ENCODE measurements around the gene ADARB2. TPM values are rescaled to one million over a fixed set of nuclear protein-coding genes. Genes with fewer than 3 reads are reported as not detected.

ADARB2 gene
- polyA plus RNA-seq, 10 donors: 0.04 to 0.45 (median 0.28) TPM

DNA sequence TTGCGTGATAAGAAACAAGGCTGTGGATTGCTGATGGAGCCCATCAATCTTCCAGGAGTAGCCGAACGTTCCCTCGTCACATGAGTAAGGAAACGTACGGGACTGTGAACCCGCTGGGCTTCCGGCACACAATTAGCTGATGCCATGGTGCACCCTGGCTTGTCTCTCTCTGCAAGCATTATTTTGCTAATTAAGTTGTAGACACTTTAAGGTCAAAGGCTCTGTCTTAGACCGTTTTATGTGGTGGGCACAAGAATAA is 50.9 kb downstream of the ADARB2 start:
- no peak for DNase-seq

DNA sequence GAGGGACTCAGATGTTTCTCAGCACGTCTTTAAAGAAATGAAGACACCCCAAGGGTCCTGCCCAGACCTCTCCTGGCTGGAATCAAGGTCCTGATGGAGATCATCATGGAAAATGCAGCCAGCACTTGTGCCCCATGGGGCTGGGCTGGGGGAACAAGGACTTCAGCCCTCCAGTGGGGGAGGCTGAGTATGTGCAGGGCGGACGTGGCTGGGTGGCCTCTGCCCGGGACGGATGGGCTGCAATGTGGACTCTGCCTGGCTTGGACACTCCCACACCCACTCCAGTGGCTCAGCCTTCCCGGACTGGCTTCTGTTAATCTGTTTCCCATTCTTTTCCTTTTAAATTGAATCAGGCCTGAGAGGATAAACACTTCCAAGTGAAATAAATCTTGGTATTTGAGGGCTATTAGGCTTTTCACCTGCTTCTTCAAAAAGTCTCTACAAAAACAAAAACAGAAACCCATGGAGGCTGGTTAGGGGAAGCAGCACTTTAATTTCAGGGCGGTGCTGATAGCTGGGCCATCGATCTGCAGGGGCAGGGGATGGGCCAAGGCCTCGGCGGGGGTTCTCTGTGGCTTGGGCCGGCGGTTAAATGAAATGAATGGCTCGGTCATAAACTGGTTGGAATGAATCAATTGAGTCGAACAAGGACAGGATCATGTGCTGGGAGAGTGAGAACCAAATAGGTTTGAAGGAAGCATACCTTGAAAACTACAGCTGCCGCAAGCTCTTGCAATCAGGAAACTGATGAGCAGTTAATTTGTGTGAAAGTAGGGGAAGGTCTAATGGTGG is 51.4 kb downstream of the ADARB2 start:
- DNase-seq: peak in 1 of 3 donors; percentile 13

DNA sequence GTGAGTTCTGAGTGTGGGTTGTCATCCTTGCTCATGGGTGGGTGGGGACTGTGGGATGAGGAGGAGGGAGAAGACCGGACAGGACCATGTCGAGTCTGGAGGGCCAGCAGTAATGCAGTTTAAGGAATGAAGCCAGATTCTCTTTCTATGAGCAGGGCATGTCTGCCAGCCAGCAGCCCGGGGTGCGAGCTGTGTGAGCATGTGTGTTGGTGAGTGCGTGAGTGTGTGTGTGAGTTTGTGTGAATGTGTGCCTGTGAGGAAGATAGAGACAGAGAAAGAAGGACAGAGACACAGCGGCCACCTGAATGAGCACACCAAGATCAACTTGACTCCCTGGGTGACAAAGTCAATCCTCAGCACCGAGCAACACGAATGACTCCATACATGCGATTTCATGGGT is 52.3 kb downstream of the ADARB2 start:
- no peak for DNase-seq

DNA sequence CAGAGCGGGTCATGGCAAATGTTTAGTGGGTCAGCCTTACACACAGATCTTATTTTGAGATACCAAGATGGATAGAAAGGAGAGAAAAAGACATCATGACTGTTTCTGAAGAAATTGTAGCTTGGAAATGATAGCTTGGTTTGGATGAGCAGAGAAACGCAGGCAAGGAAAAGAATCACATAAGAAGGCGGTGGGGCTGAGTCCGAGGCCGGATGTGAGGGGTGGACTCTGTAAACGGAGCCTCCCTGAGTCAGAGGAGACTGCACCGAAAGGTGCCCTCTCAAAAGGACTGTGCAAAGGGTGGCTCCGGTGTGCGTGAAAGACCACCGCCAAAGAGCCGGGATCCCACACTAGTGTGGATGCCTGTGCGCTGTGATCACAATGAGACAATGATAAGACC is 53.7 kb downstream of the ADARB2 start:
- DNase-seq: no peak

DNA sequence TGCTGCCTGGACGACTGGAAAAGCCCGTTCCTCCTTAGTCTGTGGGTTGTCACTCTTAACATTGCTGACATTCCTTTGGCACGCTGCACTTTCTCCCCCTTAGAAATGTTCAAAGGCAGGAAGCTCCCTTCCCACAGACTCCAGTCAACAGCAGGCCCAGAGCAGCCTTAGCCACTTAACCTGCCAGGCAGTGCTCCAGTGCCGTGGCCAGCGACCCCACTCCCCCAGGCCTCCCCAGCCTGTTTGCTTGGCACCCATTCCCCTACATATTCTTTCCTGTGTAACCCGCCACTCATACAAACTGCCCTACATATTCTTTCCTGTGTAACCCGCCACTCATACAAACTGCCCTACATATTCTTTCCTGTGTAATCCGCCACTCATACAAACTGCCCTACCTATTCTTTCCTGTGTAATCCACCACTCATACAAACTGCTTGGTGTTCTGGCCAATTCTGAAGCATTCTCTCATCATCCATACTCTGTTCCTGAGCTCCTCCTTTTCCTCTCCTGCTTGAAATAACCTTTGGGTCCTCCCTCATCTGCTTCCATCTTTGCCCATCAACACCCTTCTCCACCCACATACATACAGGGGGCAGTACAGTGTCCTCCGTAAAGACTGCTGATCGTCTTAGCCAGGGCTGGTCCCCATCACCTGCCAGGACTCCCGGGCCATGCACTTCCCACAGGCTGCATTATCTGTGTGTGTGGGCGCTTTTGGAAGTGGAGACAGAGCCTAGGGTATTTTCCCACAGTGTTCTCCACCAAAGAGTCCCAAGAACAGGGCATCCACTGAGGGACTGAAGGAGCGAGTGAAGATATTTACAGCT is 57.3 kb downstream of the ADARB2 start:
- DNase-seq: no peak

DNA sequence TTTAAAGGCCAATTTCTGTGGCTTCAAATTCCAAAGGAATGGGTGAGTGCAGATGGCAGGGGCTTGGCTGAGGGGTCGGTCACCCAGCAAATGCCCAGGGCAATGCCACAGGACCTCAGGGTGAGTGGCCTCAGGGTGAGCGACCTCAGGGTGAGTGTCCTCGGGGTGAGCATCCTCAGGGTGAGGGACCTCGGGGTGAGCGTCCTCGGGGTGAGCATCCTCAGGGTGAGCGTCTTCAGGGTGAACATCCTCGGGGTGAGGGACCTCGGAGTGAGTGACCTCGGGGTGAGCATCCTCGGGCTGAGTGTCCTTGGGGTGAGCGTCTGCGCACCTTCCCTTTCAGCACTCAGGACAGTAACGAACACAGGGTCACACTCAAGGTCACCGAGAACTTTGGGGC is 59.2 kb downstream of the ADARB2 start:
- DNase-seq: no peak

DNA sequence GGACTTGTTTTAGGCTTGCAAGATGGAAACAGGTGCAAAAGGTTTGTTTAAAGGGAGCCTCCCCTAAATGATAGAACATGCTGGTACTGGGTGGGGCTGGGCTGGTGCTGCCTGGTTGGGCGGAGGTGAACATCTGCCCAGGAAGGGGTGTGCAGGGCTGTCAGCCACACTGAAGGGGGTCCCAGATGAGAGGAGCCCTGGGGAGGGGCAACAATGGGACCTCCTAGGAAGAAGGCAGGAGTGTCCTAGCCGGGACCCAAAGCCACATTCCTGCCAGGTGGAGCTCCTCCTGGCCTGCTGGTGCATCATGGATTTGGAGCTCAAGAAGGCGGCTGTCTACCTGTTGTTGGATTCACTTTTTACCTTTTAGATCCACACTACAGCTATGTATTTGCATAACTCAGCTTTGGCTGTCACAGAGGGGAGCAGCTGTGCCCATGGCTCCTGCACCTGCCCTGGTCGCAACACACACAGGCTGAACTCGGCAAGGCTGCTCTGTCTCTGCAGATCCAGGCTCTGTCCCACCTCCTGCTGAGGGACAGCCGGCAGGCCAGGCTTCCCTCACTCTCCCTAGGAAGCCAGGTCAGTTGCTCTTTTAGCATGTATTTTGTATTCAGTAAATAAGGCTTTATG is 59.9 kb downstream of the ADARB2 start:
- no peak for DNase-seq

DNA sequence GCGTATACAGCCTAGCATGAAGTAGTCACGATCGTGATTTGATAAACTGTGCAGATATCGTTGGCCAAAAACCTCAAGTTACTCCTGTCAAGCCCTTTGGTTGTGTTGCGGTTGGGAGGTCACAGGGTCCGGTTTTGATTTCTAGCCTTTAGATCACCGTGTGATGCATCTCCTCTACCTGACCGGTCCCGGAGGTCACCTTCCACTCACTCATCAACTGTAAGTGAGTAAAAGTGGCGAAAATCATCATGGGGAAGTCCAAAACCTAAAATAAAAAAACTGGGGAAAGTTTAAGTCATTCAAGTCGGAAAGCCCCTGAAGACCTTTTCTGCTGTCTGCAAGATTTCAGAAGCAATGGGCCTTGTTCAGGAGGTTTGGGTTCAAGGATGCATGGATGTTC is 62.8 kb downstream of the ADARB2 start:
- no peak for DNase-seq

DNA sequence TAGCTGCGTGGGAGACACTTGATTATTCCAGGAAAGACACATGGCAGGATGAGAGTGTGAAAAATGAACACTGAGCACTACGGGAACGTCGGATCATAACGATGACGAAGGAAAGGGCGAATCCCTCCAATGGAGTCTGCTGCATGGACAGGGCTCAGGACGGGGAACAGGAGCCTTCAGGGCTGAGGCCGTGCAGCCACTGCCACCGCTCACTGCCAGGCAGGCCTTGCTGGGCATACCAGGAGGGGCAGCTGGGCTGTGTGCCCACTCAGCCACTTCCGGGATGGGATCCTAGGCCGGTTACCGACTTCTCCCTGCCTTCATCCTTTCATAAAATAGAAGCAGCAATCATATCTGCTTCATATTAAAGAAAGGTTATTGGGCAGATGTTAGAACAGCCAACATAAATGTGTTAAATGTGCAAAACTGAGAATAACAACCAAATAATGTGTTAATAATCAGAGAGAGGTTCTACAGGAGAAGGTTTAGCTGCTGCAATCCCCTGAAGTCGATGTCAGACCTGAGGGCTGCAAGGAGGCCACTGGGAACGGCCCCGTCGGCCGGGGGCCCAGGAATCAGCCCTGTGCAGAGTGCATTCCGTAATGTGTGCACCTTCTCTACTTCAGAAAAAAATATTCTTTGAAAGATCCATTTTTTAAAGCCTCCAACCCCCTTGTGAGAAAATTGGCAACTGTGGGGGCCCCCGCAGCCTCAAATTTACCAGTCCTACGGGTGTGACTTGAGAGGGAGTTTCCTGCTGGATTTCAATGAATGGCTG is 63.6 kb downstream of the ADARB2 start:
- DNase-seq: no peak

DNA sequence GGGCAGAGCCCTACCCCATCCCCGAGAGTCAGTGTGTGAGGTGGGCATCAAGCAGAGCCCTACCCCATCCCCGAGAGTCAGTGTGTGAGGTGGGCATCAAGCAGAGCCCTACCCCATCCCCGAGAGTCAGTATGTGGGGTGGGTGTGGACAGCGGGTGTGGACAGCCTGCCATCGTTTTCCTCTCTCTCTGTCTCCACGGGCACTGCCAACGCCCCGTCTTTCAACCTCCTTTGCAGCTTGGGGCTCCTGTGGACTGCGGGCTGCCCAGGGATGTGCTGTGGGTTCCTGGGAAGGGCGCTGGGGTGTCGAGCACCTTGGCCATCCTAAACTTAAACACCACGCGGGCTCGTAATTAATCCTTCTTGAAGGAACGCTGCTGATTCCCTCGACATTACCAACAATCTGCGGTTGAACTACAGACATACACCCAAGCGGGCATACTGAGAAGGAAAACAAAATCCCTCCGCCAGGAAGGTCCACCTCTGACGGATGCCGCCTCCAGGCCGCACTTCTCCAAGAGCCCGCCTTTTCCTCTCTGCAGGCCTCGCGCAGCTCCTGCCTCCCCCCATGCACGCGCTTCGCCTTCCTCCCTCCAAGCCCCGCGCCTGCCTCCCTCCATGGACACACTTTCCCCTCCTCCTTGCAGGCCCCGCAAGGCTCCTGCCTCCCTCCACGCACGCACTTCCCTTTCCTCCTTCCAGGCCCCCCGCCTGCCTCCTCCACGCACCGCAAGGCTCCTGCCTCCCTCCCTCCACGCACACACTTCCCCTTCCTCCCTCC is 65.1 kb downstream of the ADARB2 start:
- no peak for DNase-seq

DNA sequence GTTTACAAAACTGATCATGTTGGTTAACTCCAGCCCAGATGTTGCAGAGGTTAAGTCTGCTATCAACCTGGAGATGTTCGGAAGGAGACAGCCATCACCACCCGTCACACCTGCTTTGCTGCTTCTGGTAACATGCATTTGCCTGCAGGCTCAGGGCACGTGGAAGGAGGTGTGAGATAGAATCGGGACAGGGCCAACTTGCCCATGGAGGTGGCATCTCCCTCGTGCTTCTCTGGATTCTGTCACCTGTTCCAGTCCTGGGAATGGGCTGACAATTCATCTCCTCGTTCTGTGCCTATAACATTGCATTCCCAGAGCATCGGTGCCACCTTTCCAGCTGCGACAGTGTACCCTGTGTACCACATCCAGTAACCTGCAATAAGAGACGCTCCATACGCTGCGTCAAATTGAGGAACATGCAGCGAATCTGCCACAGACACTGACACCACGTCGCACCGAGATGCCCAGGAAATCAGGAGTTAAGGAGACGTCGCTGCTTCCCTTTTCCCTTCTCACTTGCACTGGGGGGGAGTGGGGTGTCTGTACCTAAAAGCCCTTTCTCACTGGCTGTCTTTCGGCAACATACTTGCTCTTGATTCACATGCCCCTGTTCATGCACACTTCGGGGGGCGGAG is 65.8 kb downstream of the ADARB2 start:
- no peak for DNase-seq

DNA sequence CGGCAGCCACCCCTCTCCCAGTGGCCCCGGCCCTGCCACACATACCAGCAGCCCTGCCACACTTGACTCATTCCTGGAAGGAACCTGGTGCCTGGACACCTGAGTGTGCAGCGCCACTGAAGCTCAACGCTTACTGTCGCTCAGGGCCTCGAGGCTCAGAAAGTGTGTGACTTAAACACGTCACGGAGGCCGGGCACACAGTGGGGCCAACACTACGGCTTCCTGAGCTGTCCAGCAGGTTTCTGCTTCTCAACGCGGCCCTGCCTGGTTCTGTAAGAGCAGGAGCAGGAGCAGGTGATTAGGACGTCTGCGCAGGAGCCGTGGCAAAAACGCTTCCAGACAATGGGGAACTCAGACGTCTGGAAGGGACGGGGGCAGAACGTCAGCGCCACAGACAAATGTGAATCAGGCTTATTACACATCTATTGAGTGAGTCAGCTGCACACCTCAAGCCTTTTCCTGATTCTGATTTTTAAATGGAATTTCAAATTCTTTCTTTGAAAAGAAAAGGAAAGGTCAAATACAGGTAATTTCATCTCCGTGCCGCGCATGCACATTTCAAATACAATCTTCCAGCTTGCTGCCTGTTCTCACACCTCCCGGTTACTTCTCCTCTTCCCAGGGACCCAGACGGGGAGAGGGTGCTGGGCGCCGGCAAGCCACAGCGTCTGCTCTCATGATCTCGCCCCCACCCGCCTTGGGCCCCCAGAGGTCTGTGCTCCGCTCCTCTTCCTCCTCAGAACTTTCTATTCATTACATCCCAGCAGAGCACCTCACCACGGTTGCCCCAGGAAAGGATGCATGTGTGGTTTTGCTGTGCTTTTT is 66.6 kb downstream of the ADARB2 start:
- no peak for DNase-seq

DNA sequence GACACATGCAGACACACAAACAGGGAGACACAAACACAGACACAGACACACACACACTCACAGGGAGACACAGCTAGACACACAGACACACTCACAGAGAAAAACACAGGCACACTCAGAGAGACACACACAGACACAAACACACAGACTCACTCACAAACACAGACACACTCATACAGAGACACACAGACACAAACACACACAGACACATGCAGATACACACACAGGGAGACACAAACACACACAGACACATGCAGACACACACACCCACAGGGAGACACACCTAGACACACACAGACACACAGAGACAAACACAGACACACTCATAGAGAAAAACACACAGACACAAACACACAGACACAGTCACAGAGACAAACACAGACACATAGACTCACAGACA is 67.9 kb downstream of the ADARB2 start:
- no peak for DNase-seq

DNA sequence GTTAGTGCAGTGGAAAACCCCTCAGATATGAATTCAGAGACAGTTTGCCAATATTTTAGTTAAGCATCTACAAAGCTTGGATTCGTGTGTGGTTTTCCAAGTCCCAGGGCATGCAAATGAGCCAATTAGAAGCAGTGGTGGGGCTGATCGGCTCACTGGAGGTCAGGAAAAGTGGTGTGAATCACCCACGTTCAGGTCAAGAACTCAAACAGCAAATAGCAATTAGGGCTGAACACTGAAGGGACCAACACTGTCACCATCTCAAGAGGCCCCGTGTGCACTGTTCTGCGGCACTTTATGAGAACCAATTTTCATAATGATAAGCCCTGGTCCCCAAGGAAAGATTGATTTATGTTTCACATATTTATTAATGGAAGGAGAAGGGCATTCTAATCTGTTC is 68.9 kb downstream of the ADARB2 start:
- no peak for DNase-seq

DNA sequence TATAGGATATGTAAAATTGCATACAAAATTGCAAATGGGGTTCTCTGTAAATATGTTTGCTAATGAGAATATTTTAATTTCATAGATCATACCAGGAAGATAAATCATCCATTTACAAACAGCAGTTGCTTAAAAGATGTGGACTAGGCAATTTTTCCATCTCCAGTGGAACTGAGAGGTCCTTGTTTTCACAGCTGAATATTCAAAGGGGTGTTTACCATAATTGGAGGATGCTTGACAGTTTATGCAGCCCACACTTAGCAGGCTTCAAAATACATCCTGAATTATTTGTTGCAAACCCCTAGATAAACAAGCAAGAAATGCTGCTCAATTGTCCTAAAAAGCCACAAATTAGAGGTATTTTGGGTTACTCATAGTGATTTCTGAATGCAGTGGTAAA is 69.9 kb downstream of the ADARB2 start:
- DNase-seq: no peak

DNA sequence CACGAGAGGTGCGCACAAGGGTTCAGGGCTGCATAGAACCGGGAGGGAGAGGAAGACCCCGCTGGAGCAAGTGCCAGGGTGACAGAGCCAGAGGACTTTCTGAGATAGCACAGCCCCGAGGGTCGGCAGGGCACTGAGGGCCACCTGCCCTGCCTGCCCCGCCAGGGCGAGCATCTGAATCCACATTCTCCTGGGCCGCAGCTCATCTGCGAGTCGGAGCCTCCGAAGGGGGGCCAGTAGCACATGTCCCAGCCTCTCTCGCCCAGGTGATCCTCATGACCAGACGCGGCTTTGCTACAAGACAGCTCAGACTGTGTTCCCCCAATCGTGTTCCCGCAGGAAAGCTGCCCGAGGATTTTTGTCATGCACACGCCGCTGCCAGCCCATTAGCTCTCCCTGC is 71.2 kb downstream of the ADARB2 start:
- DNase-seq: no peak

DNA sequence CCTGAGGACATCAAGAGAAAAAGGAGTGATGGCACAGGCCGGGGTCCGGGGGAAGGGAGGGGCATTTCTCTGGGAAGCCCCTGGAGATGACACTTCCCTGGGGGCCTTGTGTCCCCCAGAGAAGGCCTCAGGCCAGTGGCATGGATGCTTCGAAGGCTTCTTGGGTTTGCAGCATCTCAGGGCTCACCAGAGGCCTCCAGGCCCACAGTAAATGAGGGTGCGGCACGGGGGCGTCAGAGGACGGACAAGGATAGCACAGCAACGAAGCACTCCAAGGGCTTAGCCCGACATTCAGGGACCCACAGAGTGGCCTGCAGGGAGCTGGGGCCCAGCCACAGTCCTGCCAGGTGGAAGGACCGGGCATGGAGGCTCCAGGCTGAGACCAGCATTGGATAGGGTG is 71.6 kb downstream of the ADARB2 start:
- no peak for DNase-seq

DNA sequence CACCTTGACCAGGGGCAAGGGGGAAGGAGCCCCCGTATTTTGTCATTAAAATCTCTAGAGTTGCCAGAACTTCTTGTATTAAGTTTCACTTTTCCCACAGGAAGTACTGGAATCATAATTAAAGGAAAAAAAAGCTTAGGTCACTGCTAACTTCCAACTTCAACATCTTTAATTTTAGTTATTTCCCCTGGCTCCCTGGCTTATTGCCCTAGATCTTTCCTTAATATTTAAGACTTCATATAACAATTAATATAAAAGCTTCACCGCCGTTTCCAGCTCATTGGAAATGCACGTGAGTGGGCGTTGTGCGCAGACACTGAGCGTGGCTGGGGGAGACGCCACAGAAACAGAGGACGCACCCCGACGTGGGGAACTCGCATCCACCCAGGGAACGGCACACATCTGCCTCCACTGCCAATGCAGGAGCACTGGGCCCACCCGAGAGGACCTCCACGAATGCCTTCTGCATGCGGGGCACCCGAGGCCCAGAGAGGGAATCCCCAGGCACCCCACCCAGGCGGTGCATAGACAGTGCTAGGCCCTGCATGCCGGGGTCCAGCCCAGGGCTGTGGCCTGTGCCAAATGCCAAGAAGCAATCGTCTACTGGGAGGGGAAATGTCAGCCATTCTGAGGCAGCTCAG is 72.2 kb downstream of the ADARB2 start:
- no peak for DNase-seq

DNA sequence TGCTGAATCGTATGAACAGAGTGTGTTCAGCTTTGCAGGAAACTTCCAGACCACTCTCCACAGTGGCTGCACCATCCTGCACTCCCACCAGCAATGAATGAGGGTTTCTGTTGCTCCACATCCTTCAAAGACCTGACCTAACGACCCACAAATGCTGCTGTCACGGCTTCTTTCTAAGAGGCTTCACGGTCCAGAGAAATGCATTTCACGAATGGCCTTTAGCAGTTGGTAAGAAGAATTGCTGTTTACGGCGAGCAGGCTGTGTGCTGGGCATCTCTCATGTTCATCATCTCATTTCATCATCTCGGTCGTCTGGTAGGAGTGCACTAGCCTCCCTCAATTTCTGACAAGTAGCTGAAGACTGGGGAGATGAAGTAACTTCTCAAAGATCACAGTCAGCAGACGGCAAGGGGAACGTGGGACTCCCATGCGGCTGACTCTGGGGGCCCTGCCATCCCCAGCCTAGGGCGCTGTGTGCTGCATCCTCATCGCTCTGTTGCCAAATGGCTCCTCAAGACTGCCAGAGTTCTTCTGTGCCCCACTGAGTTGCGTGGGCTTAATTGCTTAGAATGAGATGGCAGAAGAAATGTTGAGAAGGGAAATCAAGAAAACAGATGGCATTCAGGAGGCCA is 72.9 kb downstream of the ADARB2 start:
- no peak for DNase-seq

All from muscle of back (tissue), 11 donors.